Measurements from ENCODE around the gene MAP3K20. TPM values are rescaled to one million over a fixed set of nuclear protein-coding genes. Genes with fewer than 3 reads are reported as not detected.

MAP3K20 gene
- total and polyA plus RNA-seq, 2 of the 8 experiments (the other 6 are each of a cell fraction or from before 2014, with no cell fraction given): 3.1 to 11.1 TPM

DNA sequence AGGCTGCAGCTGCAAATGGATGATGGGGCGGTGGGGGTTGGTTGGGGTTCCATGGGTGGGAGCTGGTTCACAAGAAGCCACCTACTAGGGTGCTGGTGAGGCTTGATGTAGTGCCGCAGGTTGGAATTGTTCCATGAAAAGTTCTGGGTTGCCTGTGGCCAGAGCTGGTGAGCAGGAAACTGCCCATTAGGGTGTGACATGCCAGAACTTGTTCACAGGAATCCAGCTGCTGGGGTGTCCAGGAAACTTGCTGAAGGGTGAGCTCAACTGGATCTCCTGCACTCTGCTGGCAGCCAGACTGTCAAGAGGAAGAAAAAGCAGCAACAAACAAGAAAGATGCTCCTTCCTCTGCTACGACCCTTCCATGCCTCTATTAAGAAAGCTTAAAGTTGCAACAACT is 48.8 kb downstream of the MAP3K20 start:
- 74% methylated on average over 3 of the region's 3 CpGs; no CpG with 5 or more reads in 1 of the 2 experiments for WGBS, 2 experiments (ENCODE audit: extremely low coverage in 1 of 2, insufficient coverage in 1 of 2, insufficient read length in 1 of 2, insufficient replicate concordance in 2 of 2, low coverage in 1 of 2, low lambda C conversion rate in 2 of 2, missing lambda C conversion rate in 1 of 2)
- H3K18ac ChIP-seq (ENCODE audit: extremely low read depth, low read length): no peak overlapping the region
- H3K23ac ChIP-seq (ENCODE audit: insufficient read length): no peak overlapping the region
- no peak overlapping the region for H2AFZ ChIP-seq (ENCODE audit: low read length)
- H3K4me3 ChIP-seq (ENCODE audit: extremely low read depth in 1 of 4, insufficient read depth in 2 of 4, low read depth in 3 of 4, low read length in 4 of 4): no peak overlapping the region
- H4K91ac ChIP-seq (replicated peaks; ENCODE audit: insufficient read length, low read length): no peak overlapping the region
- no peak overlapping the region for H2AK5ac ChIP-seq (ENCODE audit: low read depth, low read length)
- H3K27me3 ChIP-seq (replicated peaks in 1 of 4; ENCODE audit: control insufficient read depth in 3 of 4, extremely low read depth in 1 of 4, insufficient read depth in 3 of 4, low read length in 3 of 4): no peaks in the 10 kb centered on the region
- no peak overlapping the region for H3K9ac ChIP-seq (replicated peaks in 1 of 4; ENCODE audit: extremely low read depth in 1 of 4, low read depth in 3 of 4, low read length in 3 of 4)
- H3K9me3 ChIP-seq (ENCODE audit: insufficient read depth in 2 of 2, low read depth in 1 of 2, low read length in 1 of 2): no peaks in the 10 kb centered on the region
- no peak overlapping the region for H3K27ac ChIP-seq (ENCODE audit: low read depth, low read length)
- no peak overlapping the region for H2BK120ac ChIP-seq (replicated peaks; ENCODE audit: low read depth, low read length)
- H4K5ac ChIP-seq (ENCODE audit: insufficient read length, low read depth, low read length): no peak overlapping the region
- H3K14ac ChIP-seq (ENCODE audit: insufficient read length): no peak overlapping the region
- 0 out of 2 replicates have a peak overlapping the region, but pooled peaks have one; percentile 2 for H2BK5ac ChIP-seq (ENCODE audit: low read depth, low read length)
- no peaks in the 10 kb centered on the region for H4K20me1 ChIP-seq (replicated peaks in 1 of 2; ENCODE audit: control insufficient read depth in 1 of 2, insufficient read depth in 2 of 2, low read length in 2 of 2)
- H2BK20ac ChIP-seq (ENCODE audit: low read length): no peak overlapping the region
- H3K4ac ChIP-seq (replicated peaks; ENCODE audit: insufficient read length, low read depth, low read length): no peak overlapping the region
- CTCF ChIA-PET (ENCODE audit: partially characterized antibody): interaction anchor here (0.5 to 1.5 kb wide), 6 partner anchors 10 to 93 kb away, joined by 3 to 9 read pairs (median 4); no protein-coding TSS in a partner anchor
- H2BK12ac ChIP-seq (ENCODE audit: low read depth, low read length): no peak overlapping the region
- no peak for FAIRE-seq
- H2BK15ac ChIP-seq (ENCODE audit: low read length): no peak overlapping the region
- H3K79me1 ChIP-seq (ENCODE audit: low read depth, low read length): no peaks in the 10 kb centered on the region
- H3K4me2 ChIP-seq (ENCODE audit: insufficient read depth in 1 of 2, low read depth in 2 of 2, low read length in 2 of 2): no peak overlapping the region
- H3K23me2 ChIP-seq (ENCODE audit: low read depth, low read length): no peaks in the 10 kb centered on the region
- POLR2A ChIA-PET (ENCODE audit: partially characterized antibody): interaction anchor here (1.0 kb wide), 1 partner anchor 9 kb away, joined by 3 read pairs; no protein-coding TSS in a partner anchor
- H3K79me2 ChIP-seq (ENCODE audit: control insufficient read depth in 1 of 2, insufficient read depth in 2 of 2, low read length in 2 of 2): no peaks in the 10 kb centered on the region
- no peak for DNase-seq (ENCODE audit: low read depth in 1 of 2, low spot score in 2 of 2)
- H3K4me1 ChIP-seq (replicated peaks in 1 of 4; ENCODE audit: control insufficient read depth in 3 of 4, insufficient read depth in 4 of 4, low read length in 3 of 4): no peaks in the 10 kb centered on the region
- no peaks in the 10 kb centered on the region for H3K36me3 ChIP-seq (ENCODE audit: control insufficient read depth in 2 of 4, insufficient read depth in 4 of 4, low read length in 3 of 4)
- H3K56ac ChIP-seq (replicated peaks; ENCODE audit: insufficient read length, low read depth, low read length): no peak overlapping the region
- H4K8ac ChIP-seq (ENCODE audit: extremely low read depth, insufficient read depth, low read length): no peak overlapping the region
- no peak for TF ChIP-seq NANOG (IDR thresholded peaks at IDR 0.05; ENCODE audit: insufficient read depth, low read depth, low read length, poor library complexity, severe bottlenecking)
- no peak for TF ChIP-seq NRF1 (IDR thresholded peaks at IDR 0.05; ENCODE audit: low read depth, low read length)
- TF ChIP-seq POLR2A (IDR thresholded peaks at IDR 0.05; ENCODE audit: control extremely low read depth in 1 of 2, low read depth in 2 of 2, low read length in 2 of 2): no peak
- no peak for TF ChIP-seq KDM4A (IDR thresholded peaks at IDR 0.05; ENCODE audit: low read depth, low read length, severe bottlenecking)
- TF ChIP-seq JUND (IDR thresholded peaks at IDR 0.05; ENCODE audit: low read length): no peak

Data from H1 (cell line).